PFSK-1 (cell line): ENCODE data around the gene VENTX.

Experiments
- POLR2AphosphoS5 ChIP-seq: IDR thresholded peaks from 2 replicates; pipeline ENCODE4 v1.6.1; 2012; ENCODE audit warnings: low read depth, mild to moderate bottlenecking, control low read depth, low read length, moderate library complexity
- SIN3A ChIP-seq: IDR thresholded peaks from 2 replicates; pipeline ENCODE4 v1.6.1; 2012; ENCODE audit warnings: mild to moderate bottlenecking, low read length, moderate library complexity, borderline replicate concordance; ENCODE audit not compliant: insufficient read depth
- TAF1 ChIP-seq: IDR thresholded peaks from 2 replicates; pipeline ENCODE4 v1.6.1; 2012; ENCODE audit warnings: low read length, control low read depth, borderline replicate concordance; ENCODE audit not compliant: insufficient read depth

DNA sequence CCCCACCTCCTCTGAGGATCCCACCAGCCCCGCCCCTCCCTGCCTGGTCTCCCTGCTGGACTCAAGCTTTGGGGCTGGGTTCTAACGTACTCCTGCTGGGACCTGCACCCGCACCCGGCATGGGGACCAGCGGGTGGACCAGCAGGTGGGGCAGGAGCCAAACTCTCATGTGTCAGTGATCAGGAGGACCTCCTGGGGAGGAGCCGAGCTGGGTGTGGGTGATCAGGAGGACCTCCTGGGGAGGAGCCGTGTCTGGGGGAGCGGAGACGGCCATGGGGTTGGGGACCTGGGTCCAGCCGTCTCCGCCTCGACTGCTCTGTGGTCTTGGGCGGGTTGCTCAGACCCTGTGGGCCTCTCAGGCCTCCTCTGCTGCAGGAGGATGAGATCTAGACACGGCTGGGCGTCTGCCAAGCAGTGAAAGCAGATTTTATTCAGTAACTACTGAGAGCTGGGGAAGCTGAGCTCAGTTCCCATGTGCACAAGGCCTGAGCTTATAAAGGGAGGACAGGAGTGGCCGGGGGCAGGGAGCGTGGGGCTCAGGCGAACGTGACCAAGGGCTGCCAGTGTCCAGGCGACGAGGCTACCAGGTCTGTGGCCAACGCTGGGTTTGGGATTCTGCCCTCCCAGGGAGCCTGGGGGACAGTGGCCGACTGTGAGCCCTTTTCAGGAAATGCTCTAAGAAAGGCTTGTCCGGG lies 41.3 kb upstream of the VENTX start:
- TF ChIP-seq SIN3A (no peak), TAF1 (no peak), POLR2AphosphoS5 (no peak)
